K562 (cell line): ENCODE results near the gene GLMP. TPM values are rescaled to one million over a fixed set of nuclear protein-coding genes. Genes with fewer than 3 reads are reported as not detected.
A peak's percentile ranks its signal among the peaks of the same experiment; 100 is the strongest.

Source experiments
- CLOCK ChIP-seq: fragments of 250-450 bp; sonication (Bioruptor Pico); IDR thresholded peaks from 2 replicates; pipeline ENCODE4 v1.4.0; 2020; ENCODE audit warnings: mild to moderate bottlenecking, moderate library complexity, borderline replicate concordance
- ESRRA ChIP-seq: fragments of 450-650 bp; IDR thresholded peaks from 2 replicates; pipeline ENCODE4 v1.6.1; 2014; ENCODE audit warnings: low read depth, mild to moderate bottlenecking, moderate library complexity, borderline replicate concordance
- HES1 ChIP-seq: fragments of 450-650 bp; IDR thresholded peaks from 2 replicates; pipeline ENCODE4 v1.6.1; 2016; ENCODE audit warnings: low read depth, mild to moderate bottlenecking, moderate library complexity
- HMGN3 ChIP-seq: IDR thresholded peaks from 2 replicates; pipeline ENCODE4 v1.6.1; 2011; ENCODE audit warnings: borderline replicate concordance, low read depth, mild to moderate bottlenecking, mixed read lengths, low read length; ENCODE audit not compliant: insufficient read length; ENCODE audit errors: extremely low read depth
- HNRNPUL1 ChIP-seq: fragments of 200-400 bp; formaldehyde crosslinking; IDR thresholded peaks from 2 replicates; pipeline ENCODE4 v1.6.1; 2017; ENCODE audit warnings: low read length
- MAX ChIP-seq: sonication (generic); formaldehyde crosslinking; IDR thresholded peaks from 2 replicates; pipeline ENCODE4 v1.9.0; 2022; ENCODE audit warnings: mild to moderate bottlenecking, missing genetic modification reagents
- MBD2 ChIP-seq: sonication (generic); IDR thresholded peaks from 2 replicates; pipeline ENCODE4 v1.6.1; 2016; ENCODE audit warnings: low read depth, borderline replicate concordance
- MCM3 ChIP-seq: fragments of 450-650 bp; IDR thresholded peaks from 2 replicates; pipeline ENCODE4 v1.6.1; 2016
- NCOR1 ChIP-seq: fragments of 450-650 bp; IDR thresholded peaks from 2 replicates; pipeline ENCODE4 v1.6.1; 2016; ENCODE audit warnings: mild to moderate bottlenecking, moderate library complexity
- NELFE ChIP-seq: IDR thresholded peaks from 2 replicates; pipeline ENCODE4 v1.6.1; 2011; ENCODE audit warnings: mild to moderate bottlenecking; ENCODE audit not compliant: insufficient read depth, insufficient read length
- RFX7 ChIP-seq: fragments of 250-450 bp; sonication (Bioruptor Pico); IDR thresholded peaks from 2 replicates; pipeline ENCODE4 v1.5.1; 2021; ENCODE audit warnings: mild to moderate bottlenecking
- TBL1XR1 ChIP-seq, 2 experiments: IDR thresholded peaks; 2 replicates each; pipeline ENCODE4 v1.6.1; 2012; ENCODE audit warnings: improper control_type of control experiment in 2 of 2, low read length in 2 of 2, mild to moderate bottlenecking in 1 of 2
- TEAD4 ChIP-seq, 2 experiments: sonication (generic) in 1 of 2; formaldehyde crosslinking in 1 of 2; IDR thresholded peaks; 2 replicates each; pipeline versions ENCODE4 v1.6.1 to v1.8.0; 2012 to 2022; ENCODE audit warnings: borderline replicate concordance in 1 of 2, inconsistent platforms in 1 of 2, low read length in 1 of 2, mild to moderate bottlenecking in 1 of 2, missing genetic modification reagents in 1 of 2
- ZNF134 ChIP-seq: fragments of 250-450 bp; sonication (Bioruptor Pico); conservative IDR thresholded peaks from 2 replicates; pipeline ENCODE4 v1.4.0; 2020
- ZNF280B ChIP-seq: fragments of 250-450 bp; sonication (Bioruptor Pico); IDR thresholded peaks from 2 replicates; pipeline ENCODE4 v1.5.1; 2021; ENCODE audit warnings: mild to moderate bottlenecking
- ZNF644 ChIP-seq: fragments of 200-800 bp; sonication (Bioruptor generic); IDR thresholded peaks from 2 replicates; pipeline ENCODE4 v1.6.1; 2016; ENCODE audit warnings: low read depth, missing genetic modification characterization, missing compliant biosample characterization
- polyA plus RNA-seq, 8 experiments: library from polyadenylated mRNA; depleted of rRNA in 4 of 8; stranded (reverse) in 5 of 8; unstranded in 3 of 8; fragments of >200 nt; fragmentation: Nextera tagmentation in 2 of 8; fragmentation: Illumina TruSeq in 1 of 8; extraction: Ambion mirVana in 2 of 8; extraction: Trizol in 1 of 8; gene quantifications; 2 replicates each; pipeline versions ENCODE4 v1.2.1 to v1.2.3, GENCODE V29; 2011 to 2014; ENCODE audit warnings: inconsistent platforms in 1 of 8, missing spikeins in 1 of 8
- total RNA-seq, 7 experiments: library from RNA; depleted of rRNA in 6 of 7; stranded (reverse); fragments of >200 nt in 6 of 7; fragmentation: Illumina TruSeq in 2 of 7; extraction: Trizol in 2 of 7; gene quantifications; 2 replicates each; pipeline versions ENCODE4 v1.2.1 to v1.2.3, GENCODE V29; 2011 to 2021; ENCODE audit warnings: low replicate concordance in 1 of 7
- TF ChIP-seq, protein P1 (sequence below): IDR thresholded peaks from 3 replicates; pipeline ENCODE4 v1.6.1; 2011; ENCODE audit warnings: borderline replicate concordance, mild to moderate bottlenecking; ENCODE audit not compliant: insufficient read length, insufficient read depth
- TF ChIP-seq, protein P2 (sequence below): fragments of 250-450 bp; sonication (Bioruptor Pico); IDR thresholded peaks from 2 replicates; pipeline ENCODE4 v1.8.0; 2022; ENCODE audit warnings: moderate library complexity, mild to moderate bottlenecking, inconsistent platforms
- TF ChIP-seq, protein P3 (sequence below): sonication (generic); formaldehyde crosslinking; IDR thresholded peaks from 2 replicates; pipeline ENCODE4 v1.8.1; 2022; ENCODE audit warnings: missing genetic modification reagents

The GLMP gene
- total and polyA plus RNA-seq, 9 of the 15 experiments (the other 6 are each of a cell fraction or from before 2014, with no cell fraction given) = 8.3 to 28.2 (median 22.4) TPM

GRCh38 chr1:156282479-156283222, 12.8 kb downstream of the GLMP start, which contains the start of gene SMG5 (continued):
- TF ChIP-seq CLOCK (CRISPR knock-in tag) (no peak), HES1 (no peak), ESRRA (peak; percentile 64), MCM3 (no peak), TEAD4 (IDR thresholded peaks at IDR 0.05; ENCODE audit: low read length) (peak; percentile 52; the same call in 1 of the 2 replicates), TEAD4 (CRISPR knock-in tag; IDR thresholded peaks at IDR 0.05; ENCODE audit: borderline replicate concordance) (no peak), NELFE (no peak), MAX (peak; percentile 59), MBD2 (no peak; the same call in none of the 2 replicates), RFX7 (CRISPR knock-in tag) (no peak), NCOR1 (0 out of 2 replicates have a peak, but pooled peaks have one; percentile 22), ZNF134 (CRISPR knock-in tag) (peak; percentile 56; the same call in 1 of the 2 replicates), ZNF644 (no peak), TBL1XR1 (IDR thresholded peaks at IDR 0.05; ENCODE audit: low read length in 2 of 2) (peak in 1 of 2 experiments; percentile 61; a peak in 2 of 4 replicates), HMGN3 (peak; percentile 70), ZNF280B (no peak), HNRNPUL1 (no peak)
- TF ChIP-seq, protein P1, sequence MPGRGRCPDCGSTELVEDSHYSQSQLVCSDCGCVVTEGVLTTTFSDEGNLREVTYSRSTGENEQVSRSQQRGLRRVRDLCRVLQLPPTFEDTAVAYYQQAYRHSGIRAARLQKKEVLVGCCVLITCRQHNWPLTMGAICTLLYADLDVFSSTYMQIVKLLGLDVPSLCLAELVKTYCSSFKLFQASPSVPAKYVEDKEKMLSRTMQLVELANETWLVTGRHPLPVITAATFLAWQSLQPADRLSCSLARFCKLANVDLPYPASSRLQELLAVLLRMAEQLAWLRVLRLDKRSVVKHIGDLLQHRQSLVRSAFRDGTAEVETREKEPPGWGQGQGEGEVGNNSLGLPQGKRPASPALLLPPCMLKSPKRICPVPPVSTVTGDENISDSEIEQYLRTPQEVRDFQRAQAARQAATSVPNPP = no peak
- TF ChIP-seq, protein P2, sequence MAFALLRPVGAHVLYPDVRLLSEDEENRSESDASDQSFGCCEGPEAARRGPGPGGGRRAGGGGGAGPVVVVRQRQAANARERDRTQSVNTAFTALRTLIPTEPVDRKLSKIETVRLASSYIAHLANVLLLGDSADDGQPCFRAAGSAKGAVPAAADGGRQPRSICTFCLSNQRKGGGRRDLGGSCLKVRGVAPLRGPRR (CRISPR knock-in tag) = no peak
- TF ChIP-seq, protein P3, sequence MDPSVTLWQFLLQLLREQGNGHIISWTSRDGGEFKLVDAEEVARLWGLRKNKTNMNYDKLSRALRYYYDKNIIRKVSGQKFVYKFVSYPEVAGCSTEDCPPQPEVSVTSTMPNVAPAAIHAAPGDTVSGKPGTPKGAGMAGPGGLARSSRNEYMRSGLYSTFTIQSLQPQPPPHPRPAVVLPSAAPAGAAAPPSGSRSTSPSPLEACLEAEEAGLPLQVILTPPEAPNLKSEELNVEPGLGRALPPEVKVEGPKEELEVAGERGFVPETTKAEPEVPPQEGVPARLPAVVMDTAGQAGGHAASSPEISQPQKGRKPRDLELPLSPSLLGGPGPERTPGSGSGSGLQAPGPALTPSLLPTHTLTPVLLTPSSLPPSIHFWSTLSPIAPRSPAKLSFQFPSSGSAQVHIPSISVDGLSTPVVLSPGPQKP (CRISPR knock-in tag) = no peak
